Mesenchymal stem cell (in vitro differentiated cells and primary cell): ENCODE data around the gene EML4.
"Not testable (repeated sequence)": the region's sequence is repeated elsewhere in the genome, so short reads cannot be mapped to it uniquely, and the experiment has no call there.

Source experiments
- DNase-seq: peaks from one replicate; pipeline ENCODE4 v3.0.0-alpha.2; 2013
- H2AFZ ChIP-seq: one replicate; pipeline ENCODE4 v1.6.1; 2013; ENCODE audit warnings: low read depth, mild to moderate bottlenecking, control low read depth, inconsistent platforms, low read length, moderate library complexity
- H2AK5ac ChIP-seq: 2 replicates; pipeline ENCODE4 v1.6.1; 2013; ENCODE audit warnings: low read length, moderate library complexity, mild to moderate bottlenecking, inconsistent platforms; ENCODE audit not compliant: severe bottlenecking
- H2BK120ac ChIP-seq: one replicate; pipeline ENCODE4 v1.6.1; 2013; ENCODE audit warnings: low read depth, mild to moderate bottlenecking, inconsistent platforms, low read length, moderate library complexity
- H2BK12ac ChIP-seq, 2 experiments: one replicate each; pipeline ENCODE4 v1.6.1; 2013; ENCODE audit warnings: inconsistent platforms in 2 of 2, low read length in 2 of 2, mild to moderate bottlenecking in 2 of 2, moderate library complexity in 2 of 2, control low read depth in 1 of 2
- H2BK15ac ChIP-seq: one replicate; pipeline ENCODE4 v1.6.1; 2013; ENCODE audit warnings: mild to moderate bottlenecking, low read depth, inconsistent platforms; ENCODE audit not compliant: poor library complexity, severe bottlenecking
- H2BK5ac ChIP-seq: 2 replicates; pipeline ENCODE4 v1.6.1; 2013; ENCODE audit warnings: low read depth, mild to moderate bottlenecking, low read length, control low read depth, inconsistent platforms; ENCODE audit not compliant: poor library complexity, severe bottlenecking
- H3K14ac ChIP-seq, 2 experiments: one replicate each; pipeline ENCODE4 v1.6.1; 2013; ENCODE audit warnings: inconsistent platforms in 2 of 2, low read length in 2 of 2, control low read depth in 1 of 2, mild to moderate bottlenecking in 1 of 2, moderate library complexity in 1 of 2
- H3K18ac ChIP-seq, 2 experiments: one replicate each; pipeline ENCODE4 v1.6.1; 2013; ENCODE audit warnings: inconsistent platforms in 2 of 2, low read length in 2 of 2, control low read depth in 1 of 2, low read depth in 1 of 2, mild to moderate bottlenecking in 1 of 2
- H3K23ac ChIP-seq, 2 experiments: one replicate each; pipeline ENCODE4 v1.6.1; 2013; ENCODE audit warnings: inconsistent platforms in 2 of 2, low read length in 2 of 2, mild to moderate bottlenecking in 2 of 2, moderate library complexity in 2 of 2, control low read depth in 1 of 2
- H3K27ac ChIP-seq: 2 replicates; pipeline ENCODE4 v1.5.1; 2013; ENCODE audit warnings: mild to moderate bottlenecking, moderate library complexity, low read length, control low read depth, inconsistent platforms; ENCODE audit not compliant: poor library complexity, severe bottlenecking
- H3K27me3 ChIP-seq, 2 experiments: 2 replicates each; pipeline versions ENCODE4 v1.6.1 to v1.7.0; 2013; ENCODE audit warnings: low read length in 2 of 2, mild to moderate bottlenecking in 2 of 2, moderate library complexity in 2 of 2, control low read depth in 1 of 2, inconsistent platforms in 1 of 2; ENCODE audit not compliant: control insufficient read depth in 1 of 2, insufficient read depth in 1 of 2
- H3K36me3 ChIP-seq, 2 experiments: 2 replicates each; pipeline versions ENCODE4 v1.6.1 to v1.7.0; 2013; ENCODE audit warnings: low read length in 2 of 2, control low read depth in 1 of 2, inconsistent platforms in 1 of 2, low read depth in 1 of 2, mild to moderate bottlenecking in 1 of 2; ENCODE audit not compliant: insufficient read depth in 2 of 2, control insufficient read depth in 1 of 2
- H3K4ac ChIP-seq, 2 experiments: one replicate each; pipeline ENCODE4 v1.6.1; 2013; ENCODE audit warnings: inconsistent platforms in 2 of 2, low read length in 2 of 2, mild to moderate bottlenecking in 2 of 2, moderate library complexity in 2 of 2, control low read depth in 1 of 2, low read depth in 1 of 2
- H3K4me1 ChIP-seq: 2 replicates; pipeline ENCODE4 v1.6.1; 2013; ENCODE audit warnings: low read depth, low read length, control low read depth; ENCODE audit not compliant: control insufficient read depth, insufficient read depth
- H3K4me2 ChIP-seq: 2 replicates; pipeline ENCODE4 v1.6.1; 2013; ENCODE audit warnings: low read length, mild to moderate bottlenecking, inconsistent platforms; ENCODE audit not compliant: poor library complexity, severe bottlenecking
- H3K4me3 ChIP-seq, 2 experiments: 2 replicates each; pipeline versions ENCODE4 v1.5.1 to v1.7.0; 2013; ENCODE audit warnings: low read length in 2 of 2, mild to moderate bottlenecking in 2 of 2, control low read depth in 1 of 2, low read depth in 1 of 2; ENCODE audit not compliant: insufficient read depth in 1 of 2
- H3K79me1 ChIP-seq: replicated peaks from 2 replicates; pipeline ENCODE4 v1.6.1; 2013; ENCODE audit warnings: mild to moderate bottlenecking, control low read depth, low read length, inconsistent platforms; ENCODE audit not compliant: poor library complexity, severe bottlenecking
- H3K9ac ChIP-seq: 2 replicates; pipeline ENCODE4 v1.7.0; 2013; ENCODE audit warnings: mild to moderate bottlenecking, low read length, moderate library complexity
- H3K9me3 ChIP-seq: 2 replicates; pipeline ENCODE4 v1.7.0; 2013; ENCODE audit warnings: mild to moderate bottlenecking, low read length; ENCODE audit not compliant: control insufficient read depth
- H4K8ac ChIP-seq: one replicate; pipeline ENCODE4 v1.6.1; 2013; ENCODE audit warnings: inconsistent platforms, mild to moderate bottlenecking, low read length, moderate library complexity
- H4K91ac ChIP-seq: one replicate; pipeline ENCODE4 v1.6.1; 2013; ENCODE audit warnings: mild to moderate bottlenecking, low read length, inconsistent platforms
- WGBS: methylation state at CpG from one replicate; pipeline ENCODE4 v1.1.7; 2013; ENCODE audit warnings: mixed read lengths; 5-methylcytosine and 5-hydroxymethylcytosine counted together

EML4 gene

GRCh38 chr2:42334865-42335264 lies 165.7 kb downstream of the EML4 start:
- not testable (repeated sequence) for H3K4me3 ChIP-seq, H2AFZ ChIP-seq, H3K4me2 ChIP-seq, H3K9ac ChIP-seq, H2AK5ac ChIP-seq, H3K18ac ChIP-seq, H2BK15ac ChIP-seq, H2BK12ac ChIP-seq, H3K14ac ChIP-seq, DNase-seq, H2BK5ac ChIP-seq, H4K8ac ChIP-seq, H3K9me3 ChIP-seq, H3K23ac ChIP-seq, H2BK120ac ChIP-seq, H3K27me3 ChIP-seq, H3K27ac ChIP-seq, H4K91ac ChIP-seq, H3K4me1 ChIP-seq, H3K4ac ChIP-seq
- H3K36me3 ChIP-seq = peaks cover 30 to 88% of the 10 kb centered on the region in 2 experiments
- WGBS = over 99% methylated on average over 6 of the region's 6 CpGs
- H3K79me1 ChIP-seq = peaks cover 28% of the 10 kb centered on the region

DNA sequence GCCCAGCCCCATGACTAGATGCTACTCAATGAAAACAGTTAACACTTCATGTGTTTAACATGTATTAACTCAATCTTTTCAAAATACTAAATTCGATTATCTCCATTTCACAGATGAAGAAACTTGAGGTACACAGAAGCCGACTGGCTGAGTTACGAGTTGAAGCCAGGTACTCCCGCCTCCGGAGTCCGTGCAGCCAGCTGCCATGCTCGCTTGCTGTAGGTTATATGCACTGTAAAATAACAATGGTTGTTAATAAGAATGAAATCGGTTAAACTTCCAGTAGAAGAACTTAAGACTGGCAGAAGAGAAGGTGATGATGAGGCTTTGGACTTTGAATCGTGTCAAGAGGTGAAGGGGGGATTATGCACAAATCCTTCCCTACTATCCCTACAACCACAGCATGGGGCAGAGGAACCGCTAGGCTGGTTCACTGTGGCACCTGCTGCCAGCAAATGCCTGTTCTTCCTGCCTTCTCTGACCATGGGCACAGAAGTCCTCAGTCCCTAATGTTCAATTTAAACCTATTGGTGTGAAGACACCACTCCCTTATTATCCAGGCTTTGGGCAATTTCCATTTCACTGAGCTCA lies 166.5 kb downstream of the EML4 start:
- no peak overlapping the region for H3K14ac ChIP-seq
- H4K8ac ChIP-seq = no peak overlapping the region
- no peak overlapping the region for H3K23ac ChIP-seq
- H3K27ac ChIP-seq = no peak overlapping the region
- H3K4me3 ChIP-seq = no peak overlapping the region
- H3K4ac ChIP-seq = no peak overlapping the region
- peaks cover 36% of the 10 kb centered on the region for H3K79me1 ChIP-seq
- no peaks in the 10 kb centered on the region for H3K27me3 ChIP-seq
- no peak overlapping the region for H2AFZ ChIP-seq
- H3K9ac ChIP-seq = no peak overlapping the region
- H2AK5ac ChIP-seq = no peak overlapping the region
- H2BK5ac ChIP-seq = no peak overlapping the region
- H2BK12ac ChIP-seq = no peak overlapping the region
- H2BK120ac ChIP-seq = no peak overlapping the region
- no peak overlapping the region for H3K18ac ChIP-seq
- peaks cover 5% of the 10 kb centered on the region for H3K4me1 ChIP-seq
- H3K36me3 ChIP-seq = peaks cover 35 to 88% of the 10 kb centered on the region in 2 experiments
- H2BK15ac ChIP-seq = no peak overlapping the region
- no peak overlapping the region for H3K4me2 ChIP-seq
- no peak overlapping the region for H4K91ac ChIP-seq
- DNase-seq = no peak
- no peaks in the 10 kb centered on the region for H3K9me3 ChIP-seq
- 95% methylated on average over 9 of the region's 10 CpGs for WGBS

GRCh38 chr2:42336361-42336965 lies 167.3 kb downstream of the EML4 start:
- H3K27ac ChIP-seq = no peak overlapping the region
- WGBS = 98% methylated on average over 9 of the region's 9 CpGs

GRCh38 chr2:42337356-42337820 lies 168.2 kb downstream of the EML4 start:
- Histone ChIP-seq H3K36me3 (peaks cover 42 to 73% of the 10 kb centered on the region in 2 experiments), H4K8ac (no peak overlapping the region), H2BK120ac (no peak overlapping the region), H2BK15ac (no peak overlapping the region), H3K18ac (no peak overlapping the region), H3K79me1 (peaks cover 46% of the 10 kb centered on the region), H3K9me3 (no peaks in the 10 kb centered on the region), H3K4me3 (no peak overlapping the region), H3K27ac (no peak overlapping the region), H2BK12ac (no peak overlapping the region), H3K4me2 (no peak overlapping the region), H3K27me3 (no peaks in the 10 kb centered on the region), H3K9ac (no peak overlapping the region), H3K4ac (no peak overlapping the region), H3K4me1 (peaks cover 14% of the 10 kb centered on the region), H2AK5ac (no peak overlapping the region), H3K23ac (no peak overlapping the region), H4K91ac (no peak overlapping the region), H2AFZ (no peak overlapping the region), H2BK5ac (no peak overlapping the region), H3K14ac (no peak overlapping the region)
- no peak for DNase-seq
- 85% methylated on average over 4 of the region's 5 CpGs for WGBS

More at GRCh38 chr2:42336361-42336965, 167.3 kb downstream of the EML4 start:
- no peak overlapping the region for H3K4me3 ChIP-seq
- no peak for DNase-seq
- no peak overlapping the region for H4K91ac ChIP-seq
- peaks cover 42 to 82% of the 10 kb centered on the region in 2 experiments for H3K36me3 ChIP-seq
- H3K18ac ChIP-seq = no peak overlapping the region
- peaks cover 43% of the 10 kb centered on the region for H3K79me1 ChIP-seq
- H3K4me1 ChIP-seq = peaks cover 9% of the 10 kb centered on the region
- H2AFZ ChIP-seq = no peak overlapping the region
- H3K4ac ChIP-seq = no peak overlapping the region
- H2BK120ac ChIP-seq = no peak overlapping the region
- no peak overlapping the region for H2BK5ac ChIP-seq
- no peak overlapping the region for H3K4me2 ChIP-seq
- H3K27me3 ChIP-seq = no peaks in the 10 kb centered on the region
- no peak overlapping the region for H3K14ac ChIP-seq
- no peak overlapping the region for H2BK12ac ChIP-seq
- H4K8ac ChIP-seq = no peak overlapping the region
- H3K23ac ChIP-seq = no peak overlapping the region
- no peak overlapping the region for H2AK5ac ChIP-seq
- no peak overlapping the region for H3K9ac ChIP-seq
- H2BK15ac ChIP-seq = no peak overlapping the region
- H3K9me3 ChIP-seq = no peaks in the 10 kb centered on the region
